ENCODE measurements around the gene SHC3. TPM values are rescaled to one million over a fixed set of nuclear protein-coding genes. Genes with fewer than 3 reads are reported as not detected.

SHC3 gene
- total RNA-seq, 2 experiments from 2014 or later: not detected

DNA sequence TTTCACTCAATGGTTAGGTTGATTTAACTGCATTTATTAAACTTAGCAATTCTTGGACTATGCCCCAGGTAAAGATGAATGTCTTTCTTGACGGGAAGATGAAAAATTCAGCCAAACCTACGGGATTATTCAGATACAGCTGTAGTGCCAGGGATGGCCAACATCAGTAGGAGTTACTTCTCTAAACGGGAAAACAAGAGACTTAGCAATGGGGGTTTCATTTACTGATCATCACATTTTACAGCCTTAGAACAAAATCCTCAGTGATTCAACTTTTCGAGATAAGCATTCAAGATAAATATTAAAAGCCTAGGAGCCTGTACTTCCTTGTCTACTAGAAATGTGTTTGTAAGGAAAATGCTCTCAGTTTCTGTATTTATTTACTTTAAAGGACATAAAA lies 141.3 kb downstream of the SHC3 start:
- CTCF ChIA-PET: no interaction called here

DNA sequence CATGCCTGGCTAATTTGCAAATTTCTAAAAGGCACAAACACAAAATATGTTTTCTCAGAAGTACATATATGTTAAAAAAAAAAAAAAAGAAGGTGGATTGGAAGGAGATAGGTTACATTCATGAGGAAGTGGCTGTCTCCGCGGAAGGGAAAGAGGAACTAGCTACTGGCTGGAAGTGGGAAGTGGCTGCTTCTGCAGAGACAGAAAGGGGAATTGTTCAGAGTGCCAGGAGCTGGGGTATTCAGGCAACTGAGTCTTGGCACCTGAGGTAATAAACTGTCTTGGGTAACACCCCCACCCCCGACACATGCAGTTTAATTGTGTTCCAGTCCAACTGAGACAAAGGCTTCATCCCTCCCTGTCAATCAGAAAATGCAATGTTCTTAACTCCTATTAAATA lies 141.7 kb downstream of the SHC3 start:
- Mint-ChIP-seq H3K27ac (no peak overlapping the region), H3K4me1 (ENCODE audit: low read depth) (no peaks in the 10 kb centered on the region), H3K36me3 (ENCODE audit: low read depth) (no peaks in the 10 kb centered on the region), H3K4me3 (no peak overlapping the region), H3K27me3 (peaks cover 26% of the 10 kb centered on the region), H3K9me3 (no peaks in the 10 kb centered on the region)
- intact Hi-C loops (cut with micrococcal nuclease): no loop called here
- POLR2A ChIA-PET: no interaction called here
- DNase-seq (no peak), ATAC-seq (no peak)
- CTCF ChIA-PET: no interaction called here
- TF ChIP-seq, protein P1, sequence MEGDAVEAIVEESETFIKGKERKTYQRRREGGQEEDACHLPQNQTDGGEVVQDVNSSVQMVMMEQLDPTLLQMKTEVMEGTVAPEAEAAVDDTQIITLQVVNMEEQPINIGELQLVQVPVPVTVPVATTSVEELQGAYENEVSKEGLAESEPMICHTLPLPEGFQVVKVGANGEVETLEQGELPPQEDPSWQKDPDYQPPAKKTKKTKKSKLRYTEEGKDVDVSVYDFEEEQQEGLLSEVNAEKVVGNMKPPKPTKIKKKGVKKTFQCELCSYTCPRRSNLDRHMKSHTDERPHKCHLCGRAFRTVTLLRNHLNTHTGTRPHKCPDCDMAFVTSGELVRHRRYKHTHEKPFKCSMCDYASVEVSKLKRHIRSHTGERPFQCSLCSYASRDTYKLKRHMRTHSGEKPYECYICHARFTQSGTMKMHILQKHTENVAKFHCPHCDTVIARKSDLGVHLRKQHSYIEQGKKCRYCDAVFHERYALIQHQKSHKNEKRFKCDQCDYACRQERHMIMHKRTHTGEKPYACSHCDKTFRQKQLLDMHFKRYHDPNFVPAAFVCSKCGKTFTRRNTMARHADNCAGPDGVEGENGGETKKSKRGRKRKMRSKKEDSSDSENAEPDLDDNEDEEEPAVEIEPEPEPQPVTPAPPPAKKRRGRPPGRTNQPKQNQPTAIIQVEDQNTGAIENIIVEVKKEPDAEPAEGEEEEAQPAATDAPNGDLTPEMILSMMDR (IDR thresholded peaks at IDR 0.05): no peak

More for the DNA sequence above, 141.3 kb downstream of the SHC3 start:
- H3K4me3 Mint-ChIP-seq: no peak overlapping the region
- peaks cover 25% of the 10 kb centered on the region for H3K27me3 Mint-ChIP-seq
- TF ChIP-seq, protein P1 (IDR thresholded peaks at IDR 0.05): no peak
- intact Hi-C loops (cut with micrococcal nuclease): no loop called here
- H3K27ac Mint-ChIP-seq: no peak overlapping the region
- DNase-seq: no peak
- POLR2A ChIA-PET: no interaction called here
- no peaks in the 10 kb centered on the region for H3K4me1 Mint-ChIP-seq (ENCODE audit: low read depth)
- H3K9me3 Mint-ChIP-seq: no peaks in the 10 kb centered on the region
- no peaks in the 10 kb centered on the region for H3K36me3 Mint-ChIP-seq (ENCODE audit: low read depth)
- ATAC-seq: no peak

DNA sequence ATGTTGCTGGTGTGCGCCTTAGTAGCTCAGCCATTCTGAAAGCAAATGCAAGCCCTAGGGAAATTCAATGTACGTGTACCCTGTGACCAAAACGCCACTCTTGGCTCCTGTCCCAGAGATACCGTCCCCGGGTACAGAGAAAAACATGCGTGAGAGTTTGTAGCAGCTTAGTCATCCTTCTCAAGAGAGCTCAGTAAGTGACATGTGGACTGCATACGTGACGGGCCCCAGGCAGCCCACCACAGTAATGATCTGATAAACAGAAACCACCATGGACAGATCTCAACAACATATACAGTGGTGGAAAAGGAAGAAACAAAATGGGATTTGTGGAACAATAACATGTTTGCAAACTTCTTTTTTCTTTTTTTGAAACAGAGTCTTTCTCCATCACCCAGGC lies 142.2 kb downstream of the SHC3 start:
- Mint-ChIP-seq H3K27me3 (peaks cover 26% of the 10 kb centered on the region), H3K27ac (no peak overlapping the region), H3K4me3 (no peak overlapping the region), H3K9me3 (peaks cover 2% of the 10 kb centered on the region), H3K4me1 (ENCODE audit: low read depth) (no peaks in the 10 kb centered on the region), H3K36me3 (ENCODE audit: low read depth) (no peaks in the 10 kb centered on the region)
- POLR2A ChIA-PET: no interaction called here
- ATAC-seq (no peak), DNase-seq (no peak)
- TF ChIP-seq, protein P1 (IDR thresholded peaks at IDR 0.05): no peak
- CTCF ChIA-PET: no interaction called here
- intact Hi-C loops (cut with micrococcal nuclease): no loop called here

DNA sequence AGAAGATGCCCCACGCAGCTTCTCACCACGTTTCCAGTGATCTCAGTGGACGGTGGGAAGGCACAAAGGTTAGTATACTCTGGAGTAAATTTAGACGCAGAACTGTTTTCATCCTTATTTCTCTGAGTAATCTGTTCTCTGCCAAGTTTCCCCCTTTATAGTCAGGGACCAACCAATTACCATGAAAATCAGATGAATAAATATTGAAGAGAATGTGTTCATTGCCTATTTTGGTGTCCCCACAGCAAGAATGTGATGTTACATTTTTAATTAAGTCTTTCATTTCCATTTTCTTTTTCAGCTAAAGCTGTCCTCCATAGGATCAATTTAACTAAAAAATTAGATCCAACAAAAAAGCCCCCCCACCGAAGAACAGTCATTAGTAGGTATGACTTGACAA lies 146.0 kb downstream of the SHC3 start:
- ATAC-seq (no peak), DNase-seq (no peak)
- Mint-ChIP-seq H3K9me3 (peaks cover 9% of the 10 kb centered on the region), H3K4me1 (ENCODE audit: low read depth) (no peaks in the 10 kb centered on the region), H3K27ac (no peak overlapping the region), H3K27me3 (peaks cover 31% of the 10 kb centered on the region), H3K4me3 (no peak overlapping the region), H3K36me3 (ENCODE audit: low read depth) (no peaks in the 10 kb centered on the region)
- intact Hi-C loops (cut with micrococcal nuclease): no loop called here
- TF ChIP-seq, protein P1 (IDR thresholded peaks at IDR 0.05): no peak
- ChIA-PET CTCF (no interaction called here), POLR2A (no interaction called here)

DNA sequence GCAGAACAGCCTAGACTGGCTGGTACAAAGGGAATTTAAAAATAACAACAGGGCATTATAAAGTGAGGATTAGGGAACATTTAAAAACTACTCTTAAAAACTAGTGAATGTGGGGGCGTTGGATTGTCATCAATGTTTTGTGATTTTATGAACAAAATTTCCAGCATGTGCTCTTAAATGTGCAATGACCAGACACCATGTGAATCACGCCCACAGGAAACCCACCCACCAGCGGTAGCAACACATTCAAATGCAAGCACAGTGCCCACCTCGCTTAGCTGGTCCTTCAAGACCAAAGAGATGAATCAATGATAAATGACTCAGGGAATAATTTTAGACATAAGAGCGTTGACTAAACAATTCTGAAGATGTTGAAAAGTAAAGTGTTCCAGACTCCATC lies 146.4 kb downstream of the SHC3 start:
- Mint-ChIP-seq H3K27ac (no peak overlapping the region), H3K4me3 (no peak overlapping the region), H3K36me3 (ENCODE audit: low read depth) (no peaks in the 10 kb centered on the region), H3K9me3 (peaks cover 9% of the 10 kb centered on the region), H3K27me3 (peaks cover 34% of the 10 kb centered on the region), H3K4me1 (ENCODE audit: low read depth) (no peaks in the 10 kb centered on the region)
- DNase-seq: no peak
- CTCF ChIA-PET: no interaction called here
- TF ChIP-seq, protein P1 (IDR thresholded peaks at IDR 0.05): no peak
- ATAC-seq: no peak
- POLR2A ChIA-PET: no interaction called here
- intact Hi-C loops (cut with micrococcal nuclease): no loop called here

Data from activated CD8-positive, alpha-beta T cell treated with anti-CD3 and anti-CD28 coated beads for 36 hours (primary cell).